NCI-H510A (cell line): ENCODE results near the gene SH2D3C.
"Not testable (repeated sequence)": the region's sequence is repeated elsewhere in the genome, so short reads cannot be mapped to it uniquely, and the experiment has no call there.

Experiments
- DNase-seq: peaks from one replicate; lab custom pipeline; 2025; lab: John Stamatoyannopoulos, UW

The SH2D3C gene

GRCh38 chr9:127763918-127764384 is 14.5 kb downstream of the SH2D3C start:
- no peak for DNase-seq

DNA sequence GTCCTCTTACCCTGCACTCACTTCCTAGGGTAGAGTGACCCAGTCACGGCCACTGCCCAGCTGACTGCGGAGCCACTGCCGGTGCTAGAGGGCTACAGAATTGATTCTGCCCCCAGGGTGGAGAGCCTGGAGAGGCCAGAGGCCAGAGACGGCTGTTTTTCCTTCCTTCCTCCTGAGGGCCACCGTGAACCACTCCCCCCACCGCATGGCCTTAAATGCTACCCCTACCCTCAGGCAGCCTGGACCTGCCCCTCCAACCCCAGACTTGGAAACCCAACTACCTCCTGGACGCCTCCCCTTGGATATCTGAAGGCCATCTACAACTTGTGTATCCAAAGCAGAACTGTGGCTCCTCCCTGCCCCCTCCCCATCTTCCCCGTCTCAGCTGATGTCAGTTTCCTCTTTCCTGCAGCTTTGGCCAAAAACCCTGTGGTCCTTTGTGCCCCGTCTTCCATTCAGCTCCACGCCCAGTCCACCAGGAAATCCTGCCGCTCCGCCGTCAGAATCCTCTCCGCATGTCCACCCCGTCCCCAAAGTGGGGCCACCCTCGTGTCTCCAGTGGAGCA is 16.3 kb downstream of the SH2D3C start:
- no peak for DNase-seq

DNA sequence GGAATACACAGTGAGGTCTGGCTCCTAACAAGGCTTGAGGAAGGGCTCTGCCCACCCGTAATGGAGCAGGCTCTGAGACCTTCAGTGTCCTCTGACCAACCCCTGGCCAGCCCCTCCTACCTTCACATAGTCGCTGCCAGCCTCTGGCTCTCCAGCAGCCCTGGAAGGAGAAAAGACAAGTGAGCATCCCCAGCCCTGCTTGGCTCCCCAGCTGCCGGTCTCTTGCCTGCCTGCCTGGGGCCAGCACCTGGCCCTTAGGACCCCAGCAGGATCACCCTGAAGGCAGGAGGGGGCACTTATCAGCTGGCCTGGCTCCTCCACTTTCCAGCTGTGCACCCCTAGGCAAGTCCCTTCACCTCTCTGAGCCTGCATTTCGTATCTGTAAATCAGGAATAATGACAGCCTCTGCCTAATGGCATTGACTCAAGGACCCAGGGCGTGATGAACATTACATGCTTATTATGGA is 16.9 kb downstream of the SH2D3C start:
- no peak for DNase-seq

DNA sequence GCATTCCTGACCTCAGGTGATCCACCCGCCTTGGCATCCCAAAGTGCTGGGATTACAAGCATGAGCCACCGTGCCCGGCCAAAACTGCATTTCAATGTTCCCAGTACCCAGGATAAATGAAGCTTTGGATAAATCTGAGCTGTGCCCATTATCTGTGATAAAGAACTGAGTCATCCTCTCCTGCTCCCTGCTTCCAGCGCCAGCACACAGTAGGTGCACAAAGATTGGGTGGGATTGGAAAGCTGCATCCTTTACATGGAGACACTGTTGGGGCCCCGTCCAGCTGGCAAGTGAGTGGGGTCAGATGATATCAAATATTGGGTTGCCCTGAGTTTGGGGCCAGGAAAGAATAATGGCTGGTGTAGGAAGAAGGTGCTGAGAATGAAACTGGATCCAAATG is 17.4 kb downstream of the SH2D3C start:
- DNase-seq: no peak

- DNase-seq: no peak
These were observed 19.6 kb downstream of the SH2D3C start for GRCh38 chr9:127758843-127759242.

DNA sequence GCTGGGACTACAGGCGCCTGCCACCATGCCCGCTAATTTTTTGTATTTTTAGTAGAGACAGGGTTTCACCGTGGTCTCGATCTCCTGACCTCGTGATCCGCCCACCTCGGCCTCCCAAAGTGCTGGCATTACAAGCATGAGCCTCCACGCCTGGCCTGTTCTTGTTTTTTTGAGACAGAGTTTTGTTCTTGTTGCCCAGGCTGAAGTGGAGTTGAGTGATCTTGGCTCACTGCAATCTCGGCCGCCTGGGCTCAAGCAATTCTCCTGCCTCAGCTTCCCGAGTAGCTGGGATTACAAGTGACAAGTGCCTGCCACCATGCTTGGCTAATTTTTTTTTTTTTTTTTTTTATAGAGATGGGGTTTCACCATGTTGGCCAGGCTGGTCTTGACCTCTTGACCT is 21.7 kb downstream of the SH2D3C start:
- not testable (repeated sequence) for DNase-seq

DNA sequence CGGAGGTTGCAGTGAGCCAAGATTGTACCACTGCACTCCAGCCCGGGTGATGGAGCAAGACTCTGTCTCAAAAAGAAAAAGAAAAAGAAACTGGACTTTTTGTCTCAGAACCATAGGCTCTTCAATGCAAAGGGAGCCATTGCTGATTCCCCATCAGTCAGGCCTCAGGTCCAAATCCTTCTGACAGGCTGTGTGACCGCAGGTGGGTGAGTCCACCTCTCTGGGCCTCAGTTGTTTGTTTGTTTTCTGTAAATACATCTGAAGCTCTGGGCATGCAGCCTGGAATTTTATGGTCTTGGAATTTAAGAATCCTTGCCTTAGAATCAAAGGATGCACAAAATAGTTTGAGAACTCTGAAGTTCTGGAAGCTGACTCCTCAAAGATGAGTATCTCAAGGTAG is 22.2 kb downstream of the SH2D3C start:
- no peak for DNase-seq

GRCh38 chr9:127755061-127756060 is 23.1 kb downstream of the SH2D3C start:
- DNase-seq: no peak

DNA sequence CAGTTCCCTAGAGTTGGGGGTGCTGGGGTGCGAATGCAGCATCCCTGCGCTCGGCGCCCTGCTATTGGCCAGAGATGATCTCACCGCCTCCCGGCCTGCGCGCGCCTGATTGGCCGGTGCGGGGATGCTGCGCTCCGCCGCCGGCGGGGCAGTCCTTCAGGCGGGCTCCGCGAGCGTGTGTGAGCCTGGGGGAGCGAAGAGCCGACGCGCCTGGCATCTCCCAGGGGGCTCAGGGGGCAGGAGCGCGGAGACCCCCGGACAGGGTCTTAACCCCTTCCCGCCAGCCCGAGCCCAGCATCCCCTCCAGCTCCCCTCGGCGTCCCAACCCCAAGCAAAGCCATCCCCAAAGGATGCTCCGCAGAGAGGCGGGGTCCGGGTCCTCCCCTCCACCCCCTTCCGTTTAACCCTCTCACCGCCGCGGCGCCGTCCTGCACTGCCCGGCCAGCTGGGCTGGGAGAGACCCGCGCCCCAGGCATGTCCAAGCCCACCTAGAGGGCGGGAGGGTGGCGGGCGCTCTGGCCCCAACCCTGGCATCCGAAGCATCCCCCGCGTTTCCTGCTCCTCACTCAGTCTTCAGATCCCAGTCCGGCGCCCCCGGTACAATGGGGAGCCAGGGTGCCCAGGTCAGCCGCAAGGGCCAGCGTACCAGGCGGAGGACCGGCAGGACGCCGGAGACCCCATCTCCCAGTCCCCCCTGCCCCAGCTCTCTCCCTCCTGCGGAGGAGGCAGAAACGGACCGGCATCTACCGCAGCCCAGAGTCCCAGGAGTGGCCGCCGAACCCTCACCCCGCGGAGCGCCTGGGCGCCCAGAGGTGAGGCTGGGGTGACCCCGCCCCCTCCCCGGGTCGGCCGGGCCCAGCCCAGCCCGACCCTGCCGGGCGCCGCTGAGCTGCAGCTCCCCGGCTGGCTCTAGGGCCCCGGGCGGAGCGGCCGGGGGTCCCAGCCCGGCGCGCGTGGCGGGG is 24.1 kb downstream of the SH2D3C start:
- peak; percentile 57 for DNase-seq

DNA sequence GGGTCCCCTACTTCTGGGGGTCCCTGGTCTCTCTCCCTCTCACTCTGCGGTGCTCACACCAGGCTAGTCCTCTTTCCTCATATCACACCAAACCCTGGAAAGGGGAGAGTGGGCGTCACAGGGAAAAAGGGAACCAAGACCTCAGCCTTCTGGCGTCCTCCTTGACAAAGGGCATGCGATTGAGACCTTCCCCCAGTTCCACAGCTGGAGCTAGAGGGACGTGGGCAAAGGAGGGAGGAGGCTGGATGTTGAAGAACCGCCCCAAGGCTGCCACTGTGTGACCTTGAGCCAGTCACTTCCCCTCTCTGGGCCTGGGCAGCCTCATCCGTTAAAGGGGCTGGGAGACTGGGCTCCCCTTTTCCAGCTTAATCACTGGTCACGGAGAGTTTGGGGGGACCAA is 24.8 kb downstream of the SH2D3C start:
- DNase-seq: no peak

DNA sequence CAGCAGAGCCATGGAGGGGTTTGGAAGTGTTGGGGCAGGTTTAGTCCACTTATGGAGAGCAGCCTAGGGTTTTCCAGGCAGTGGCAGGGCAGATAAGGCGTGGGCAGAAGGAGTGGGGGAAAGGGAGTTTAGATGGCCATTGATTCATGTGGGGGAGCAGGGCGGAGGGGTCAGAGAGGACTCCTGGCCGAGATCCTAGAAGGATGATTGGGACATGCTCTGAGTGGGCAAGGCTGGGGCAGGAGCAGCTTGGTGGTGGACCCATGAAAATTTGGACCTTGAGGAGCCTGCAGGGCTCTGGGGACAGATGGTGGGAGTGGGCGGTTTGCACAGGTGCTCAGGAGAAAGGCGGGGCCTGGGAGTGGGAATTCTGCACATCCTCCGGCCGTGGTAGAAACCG is 25.3 kb downstream of the SH2D3C start:
- DNase-seq: no peak

GRCh38 chr9:127751269-127752054 is 27.0 kb downstream of the SH2D3C start:
- DNase-seq: no peak

DNA sequence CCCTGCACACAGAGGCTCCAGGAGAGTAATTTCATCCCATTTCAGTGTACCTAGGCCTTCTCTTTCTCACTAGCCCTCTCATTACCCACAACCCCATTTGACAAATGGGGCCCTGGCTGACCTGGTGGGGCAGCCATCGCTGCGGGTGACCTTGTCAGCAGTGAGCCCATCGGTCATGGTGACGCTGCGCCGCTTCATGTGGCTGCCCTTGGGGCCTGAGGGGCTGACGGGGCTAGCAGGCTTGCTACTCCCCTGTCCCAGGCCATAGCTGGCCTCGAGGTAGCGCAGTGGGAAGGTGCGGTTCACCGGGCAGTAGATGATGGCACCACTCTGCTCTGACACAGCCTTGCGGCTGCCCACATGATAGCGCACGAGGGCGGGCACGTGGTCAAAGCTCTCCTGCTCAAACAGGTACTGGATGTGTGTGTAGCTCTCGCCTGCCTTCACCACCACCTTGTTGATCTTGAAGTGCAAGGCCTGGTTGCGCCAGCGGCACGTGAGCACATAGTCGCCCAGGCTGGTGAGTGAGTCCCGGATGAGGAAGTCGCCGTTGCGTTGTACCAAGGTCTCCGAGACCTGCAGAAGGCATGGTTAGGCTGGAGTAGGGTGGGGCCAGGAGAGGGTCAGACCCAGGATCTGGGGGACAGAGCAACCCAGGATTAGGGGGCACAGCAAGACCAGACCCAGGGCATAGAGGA is 29.2 kb downstream of the SH2D3C start:
- no peak for DNase-seq

DNA sequence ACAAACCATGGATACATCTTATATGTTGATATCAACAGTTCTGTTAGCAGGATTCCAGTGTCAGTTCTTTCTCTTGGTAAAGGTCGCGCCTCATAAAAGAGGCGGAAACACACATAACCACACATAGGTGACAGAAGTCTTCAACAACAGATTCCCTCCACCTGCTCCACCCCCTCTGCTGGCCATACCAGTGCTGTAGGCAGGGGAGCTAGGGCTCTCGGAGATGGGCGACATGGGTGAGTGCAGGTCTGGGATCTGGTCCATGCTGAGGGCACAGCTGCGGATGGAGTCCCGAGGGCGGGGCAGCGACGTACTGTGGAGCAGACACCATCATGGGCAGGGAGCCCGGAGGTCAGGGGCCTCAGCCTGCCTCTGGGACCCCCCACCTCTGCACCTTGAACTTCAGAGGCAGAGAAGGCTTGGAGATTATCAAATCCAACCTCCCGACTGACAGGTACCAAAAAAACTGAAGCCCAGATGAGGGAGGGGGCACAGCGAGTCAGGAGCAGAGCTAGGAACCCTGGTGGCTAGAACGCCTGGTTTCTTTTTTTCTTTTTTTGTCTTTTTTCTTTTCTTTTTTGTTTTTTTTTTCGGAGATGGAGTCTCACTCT is 31.4 kb downstream of the SH2D3C start:
- DNase-seq: no peak

DNA sequence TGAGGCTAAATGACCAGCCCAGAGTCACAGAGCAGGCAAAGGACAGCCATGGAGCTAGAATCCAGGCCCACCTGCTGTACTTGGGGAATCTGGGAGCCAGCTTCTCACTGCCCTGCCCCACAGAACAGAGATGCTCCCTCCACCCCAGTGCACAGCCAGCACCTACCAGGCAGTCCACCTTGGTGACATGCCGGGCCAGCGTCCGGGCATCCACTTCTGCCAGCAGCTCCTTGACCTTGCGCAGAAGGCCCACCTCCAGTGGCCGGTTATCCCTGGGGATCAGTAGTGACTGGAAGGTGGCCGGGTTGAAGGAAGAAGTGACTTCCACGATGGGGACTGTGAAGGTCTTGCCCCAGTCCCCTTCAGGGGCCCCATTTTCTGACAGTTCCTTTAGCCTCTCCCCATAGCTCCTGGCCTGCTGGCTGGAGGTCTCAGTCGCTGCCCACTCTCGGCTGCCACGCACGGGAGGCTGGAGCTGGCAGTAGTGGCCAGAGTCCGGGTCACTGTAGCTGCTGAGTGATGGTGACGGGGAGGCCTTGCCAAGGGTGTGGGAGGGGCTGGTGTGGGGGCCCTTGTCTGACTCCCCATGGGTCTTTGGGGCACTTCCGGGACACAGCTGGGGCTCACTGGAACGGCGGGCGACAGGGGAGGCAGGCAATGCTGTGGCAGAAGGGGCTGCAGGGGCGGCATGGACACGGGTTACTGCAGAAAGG is 33.9 kb downstream of the SH2D3C start:
- no peak for DNase-seq

GRCh38 chr9:127742435-127743088 is 35.9 kb downstream of the SH2D3C start:
- no peak for DNase-seq

- no peak for DNase-seq
These were observed 36.5 kb downstream of the SH2D3C start for GRCh38 chr9:127741831-127742434.

GRCh38 chr9:127739614-127740330 is 38.7 kb downstream of the SH2D3C start:
- no peak for DNase-seq
